K562 (cell line): ENCODE measurements around the gene WDR3. TPM values are rescaled to one million over a fixed set of nuclear protein-coding genes. Genes with fewer than 3 reads are reported as not detected.
A peak's percentile ranks its signal among the peaks of the same experiment; 100 is the strongest.

Source experiments
- CBX1 ChIP-seq: sonication (generic); IDR thresholded peaks from 2 replicates; pipeline ENCODE4 v1.6.1; 2016; ENCODE audit warnings: antibody characterized with exemption, low read depth, mild to moderate bottlenecking
- CHCHD3 ChIP-seq: fragments of 250-450 bp; sonication (Bioruptor Pico); IDR thresholded peaks from 2 replicates; pipeline ENCODE4 v2.1.2; 2022; ENCODE audit warnings: mild to moderate bottlenecking
- CREBBP ChIP-seq: IDR thresholded peaks from one replicate; pipeline ENCODE4 v1.6.1; 2012; ENCODE audit warnings: low read depth, mild to moderate bottlenecking, control low read depth, inconsistent platforms, low read length
- CREM ChIP-seq: IDR thresholded peaks from 2 replicates; pipeline ENCODE4 v1.6.1; 2014; ENCODE audit warnings: antibody characterized with exemption, low read depth
- GTF2E2 ChIP-seq: fragments of 200-800 bp; sonication (Bioruptor generic); IDR thresholded peaks from 2 replicates; pipeline ENCODE4 v1.6.1; 2016; ENCODE audit warnings: missing genetic modification characterization, missing compliant biosample characterization
- KAT2B ChIP-seq: IDR thresholded peaks from one replicate; pipeline ENCODE4 v1.6.1; 2012; ENCODE audit warnings: low read depth, mild to moderate bottlenecking, control low read depth, inconsistent platforms, low read length, moderate library complexity
- POLR2AphosphoS5 ChIP-seq: IDR thresholded peaks from 2 replicates; pipeline ENCODE4 v1.6.1; 2011; ENCODE audit warnings: mild to moderate bottlenecking, low read depth, low read length, moderate library complexity; ENCODE audit not compliant: control insufficient read depth, insufficient read depth
- PTRF ChIP-seq: fragments of 450-650 bp; IDR thresholded peaks from 2 replicates; pipeline ENCODE4 v1.6.1; 2016; ENCODE audit warnings: mild to moderate bottlenecking, missing genetic modification characterization, missing compliant biosample characterization
- SMC3 ChIP-seq: conservative IDR thresholded peaks from 2 replicates; pipeline ENCODE4 v1.6.1; 2011; ENCODE audit warnings: low read depth, low read length, improper control_type of control experiment; ENCODE audit not compliant: insufficient read depth
- SPI1 ChIP-seq: IDR thresholded peaks from 2 replicates; pipeline ENCODE4 v1.6.1; 2011; ENCODE audit warnings: low read depth, low read length, control low read depth, borderline replicate concordance
- TAF15 ChIP-seq: fragments of 200-400 bp; formaldehyde crosslinking; IDR thresholded peaks from 2 replicates; pipeline ENCODE4 v1.6.1; 2017; ENCODE audit warnings: mild to moderate bottlenecking, low read depth, low read length, moderate library complexity
- TEAD1 ChIP-seq, 2 experiments: fragments of 450-650 bp in 1 of 2; sonication (generic) in 1 of 2; formaldehyde crosslinking; IDR thresholded peaks; 2 replicates each; pipeline versions ENCODE4 v1.4.0 to v1.8.0; 2020 to 2022; ENCODE audit warnings: mild to moderate bottlenecking in 2 of 2, missing genetic modification reagents in 1 of 2
- ZNF175 ChIP-seq: fragments of 200-800 bp; sonication (Bioruptor generic); IDR thresholded peaks from 2 replicates; pipeline ENCODE4 v1.6.1; 2016; ENCODE audit warnings: low read depth, mild to moderate bottlenecking, missing genetic modification characterization, missing compliant biosample characterization
- polyA plus RNA-seq, 8 experiments: library from polyadenylated mRNA; depleted of rRNA in 4 of 8; stranded (reverse) in 5 of 8; unstranded in 3 of 8; fragments of >200 nt; fragmentation: Nextera tagmentation in 2 of 8; fragmentation: Illumina TruSeq in 1 of 8; extraction: Ambion mirVana in 2 of 8; extraction: Trizol in 1 of 8; gene quantifications; 2 replicates each; pipeline versions ENCODE4 v1.2.1 to v1.2.3, GENCODE V29; 2011 to 2014; ENCODE audit warnings: inconsistent platforms in 1 of 8, missing spikeins in 1 of 8
- total RNA-seq, 7 experiments: library from RNA; depleted of rRNA in 6 of 7; stranded (reverse); fragments of >200 nt in 6 of 7; fragmentation: Illumina TruSeq in 2 of 7; extraction: Trizol in 2 of 7; gene quantifications; 2 replicates each; pipeline versions ENCODE4 v1.2.1 to v1.2.3, GENCODE V29; 2011 to 2021; ENCODE audit warnings: low replicate concordance in 1 of 7
- TF ChIP-seq, protein P1 (sequence below): sonication (generic); formaldehyde crosslinking; IDR thresholded peaks from 2 replicates; pipeline ENCODE4 v1.8.1; 2023; ENCODE audit warnings: mild to moderate bottlenecking, missing genetic modification reagents
- TF ChIP-seq, protein P2 (sequence below), 2 experiments: IDR thresholded peaks; 2 replicates each; pipeline ENCODE4 v1.6.1; 2012; ENCODE audit warnings: improper control_type of control experiment in 2 of 2, low read depth in 2 of 2, low read length in 2 of 2, borderline replicate concordance in 1 of 2
- TF ChIP-seq, protein P3 (sequence below): fragments of 450-650 bp; formaldehyde crosslinking; conservative IDR thresholded peaks from 2 replicates; pipeline ENCODE4 v1.4.0; 2022; ENCODE audit warnings: mild to moderate bottlenecking, missing genetic modification characterization
- TF ChIP-seq, protein P4 (sequence below), 2 experiments: fragments of 450-650 bp in 1 of 2; sonication (generic) in 1 of 2; formaldehyde crosslinking in 1 of 2; IDR thresholded peaks in 1 of 2; conservative IDR thresholded peaks in 1 of 2; 2 replicates each; pipeline versions ENCODE4 v1.6.1 to v1.8.1; 2016 to 2023; ENCODE audit warnings: mild to moderate bottlenecking in 2 of 2, moderate library complexity in 2 of 2, inconsistent platforms in 1 of 2, missing genetic modification reagents in 1 of 2
- TF ChIP-seq, protein P5 (sequence below), 2 experiments: IDR thresholded peaks in 1 of 2; conservative IDR thresholded peaks in 1 of 2; 2 replicates each; pipeline ENCODE4 v1.6.1; 2016; ENCODE audit warnings: low read depth in 2 of 2, mild to moderate bottlenecking in 1 of 2, missing compliant biosample characterization in 1 of 2, missing genetic modification characterization in 1 of 2, moderate library complexity in 1 of 2

WDR3 gene
- total and polyA plus RNA-seq, 9 of the 15 experiments (the other 6 are each of a cell fraction or from before 2014, with no cell fraction given), result 40.6 to 122 (median 76.5) TPM

DNA sequence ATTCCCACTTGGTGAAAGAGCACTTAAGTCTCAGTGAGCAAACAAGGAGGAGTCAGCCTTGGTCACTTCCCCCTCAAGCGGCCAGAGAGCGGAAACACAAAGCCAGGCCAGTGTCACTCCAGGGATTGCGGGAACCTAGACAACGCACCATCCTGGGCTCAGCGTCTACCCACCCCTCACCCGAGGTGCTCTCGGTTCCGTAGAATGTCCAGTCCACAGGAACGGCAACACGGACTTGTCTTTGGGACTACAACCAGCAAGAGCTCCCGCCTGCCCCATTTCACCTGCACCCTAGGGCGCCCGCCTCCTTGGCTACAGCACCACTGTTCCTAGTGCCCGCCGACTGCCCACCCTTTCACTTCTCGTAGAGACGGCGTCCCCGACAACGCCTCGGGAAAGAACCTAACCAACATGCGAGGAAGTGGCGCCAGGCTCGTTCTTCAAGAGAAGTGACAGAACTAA is 627 bp upstream of the WDR3 start (continued):
- no peak for TF ChIP-seq GTF2E2 (tag)
- TF ChIP-seq, protein P1, sequence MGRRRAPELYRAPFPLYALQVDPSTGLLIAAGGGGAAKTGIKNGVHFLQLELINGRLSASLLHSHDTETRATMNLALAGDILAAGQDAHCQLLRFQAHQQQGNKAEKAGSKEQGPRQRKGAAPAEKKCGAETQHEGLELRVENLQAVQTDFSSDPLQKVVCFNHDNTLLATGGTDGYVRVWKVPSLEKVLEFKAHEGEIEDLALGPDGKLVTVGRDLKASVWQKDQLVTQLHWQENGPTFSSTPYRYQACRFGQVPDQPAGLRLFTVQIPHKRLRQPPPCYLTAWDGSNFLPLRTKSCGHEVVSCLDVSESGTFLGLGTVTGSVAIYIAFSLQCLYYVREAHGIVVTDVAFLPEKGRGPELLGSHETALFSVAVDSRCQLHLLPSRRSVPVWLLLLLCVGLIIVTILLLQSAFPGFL, result no peak
- no peak for TF ChIP-seq CHCHD3 (CRISPR knock-in tag)
- TF ChIP-seq KAT2B, result no peak
- peak; percentile 78; the same call in 1 of the 2 replicates for TF ChIP-seq SPI1
- TF ChIP-seq, protein P2, sequence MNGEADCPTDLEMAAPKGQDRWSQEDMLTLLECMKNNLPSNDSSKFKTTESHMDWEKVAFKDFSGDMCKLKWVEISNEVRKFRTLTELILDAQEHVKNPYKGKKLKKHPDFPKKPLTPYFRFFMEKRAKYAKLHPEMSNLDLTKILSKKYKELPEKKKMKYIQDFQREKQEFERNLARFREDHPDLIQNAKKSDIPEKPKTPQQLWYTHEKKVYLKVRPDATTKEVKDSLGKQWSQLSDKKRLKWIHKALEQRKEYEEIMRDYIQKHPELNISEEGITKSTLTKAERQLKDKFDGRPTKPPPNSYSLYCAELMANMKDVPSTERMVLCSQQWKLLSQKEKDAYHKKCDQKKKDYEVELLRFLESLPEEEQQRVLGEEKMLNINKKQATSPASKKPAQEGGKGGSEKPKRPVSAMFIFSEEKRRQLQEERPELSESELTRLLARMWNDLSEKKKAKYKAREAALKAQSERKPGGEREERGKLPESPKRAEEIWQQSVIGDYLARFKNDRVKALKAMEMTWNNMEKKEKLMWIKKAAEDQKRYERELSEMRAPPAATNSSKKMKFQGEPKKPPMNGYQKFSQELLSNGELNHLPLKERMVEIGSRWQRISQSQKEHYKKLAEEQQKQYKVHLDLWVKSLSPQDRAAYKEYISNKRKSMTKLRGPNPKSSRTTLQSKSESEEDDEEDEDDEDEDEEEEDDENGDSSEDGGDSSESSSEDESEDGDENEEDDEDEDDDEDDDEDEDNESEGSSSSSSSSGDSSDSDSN (IDR thresholded peaks at IDR 0.05; ENCODE audit: borderline replicate concordance in 1 of 2, low read depth in 2 of 2, low read length in 2 of 2), result 0 out of 4 replicates have a peak, but pooled peaks of 1 of the 2 experiments have one; percentile 71
- TF ChIP-seq, protein P3, sequence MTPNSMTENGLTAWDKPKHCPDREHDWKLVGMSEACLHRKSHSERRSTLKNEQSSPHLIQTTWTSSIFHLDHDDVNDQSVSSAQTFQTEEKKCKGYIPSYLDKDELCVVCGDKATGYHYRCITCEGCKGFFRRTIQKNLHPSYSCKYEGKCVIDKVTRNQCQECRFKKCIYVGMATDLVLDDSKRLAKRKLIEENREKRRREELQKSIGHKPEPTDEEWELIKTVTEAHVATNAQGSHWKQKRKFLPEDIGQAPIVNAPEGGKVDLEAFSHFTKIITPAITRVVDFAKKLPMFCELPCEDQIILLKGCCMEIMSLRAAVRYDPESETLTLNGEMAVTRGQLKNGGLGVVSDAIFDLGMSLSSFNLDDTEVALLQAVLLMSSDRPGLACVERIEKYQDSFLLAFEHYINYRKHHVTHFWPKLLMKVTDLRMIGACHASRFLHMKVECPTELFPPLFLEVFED, result 0 out of 2 replicates have a peak, but pooled peaks have one; percentile 37
- 0 out of 2 replicates have a peak, but pooled peaks have one; percentile 6 for TF ChIP-seq CBX1
- no peak for TF ChIP-seq ZNF175 (CRISPR knock-in tag)
- TF ChIP-seq, protein P4, sequence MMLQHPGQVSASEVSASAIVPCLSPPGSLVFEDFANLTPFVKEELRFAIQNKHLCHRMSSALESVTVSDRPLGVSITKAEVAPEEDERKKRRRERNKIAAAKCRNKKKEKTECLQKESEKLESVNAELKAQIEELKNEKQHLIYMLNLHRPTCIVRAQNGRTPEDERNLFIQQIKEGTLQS (IDR thresholded peaks at IDR 0.05), result no peak
- TF ChIP-seq, protein P4 (CRISPR knock-in tag; conservative IDR thresholded peaks at IDR 0.05), result no peak
- no peak for TF ChIP-seq TAF15
- TF ChIP-seq CREM, result peak; percentile 24; the same call in 1 of the 2 replicates
- TF ChIP-seq PTRF (tag), result no peak
- no peak for TF ChIP-seq CREBBP
- no peak for TF ChIP-seq POLR2AphosphoS5
- TF ChIP-seq, protein P5, sequence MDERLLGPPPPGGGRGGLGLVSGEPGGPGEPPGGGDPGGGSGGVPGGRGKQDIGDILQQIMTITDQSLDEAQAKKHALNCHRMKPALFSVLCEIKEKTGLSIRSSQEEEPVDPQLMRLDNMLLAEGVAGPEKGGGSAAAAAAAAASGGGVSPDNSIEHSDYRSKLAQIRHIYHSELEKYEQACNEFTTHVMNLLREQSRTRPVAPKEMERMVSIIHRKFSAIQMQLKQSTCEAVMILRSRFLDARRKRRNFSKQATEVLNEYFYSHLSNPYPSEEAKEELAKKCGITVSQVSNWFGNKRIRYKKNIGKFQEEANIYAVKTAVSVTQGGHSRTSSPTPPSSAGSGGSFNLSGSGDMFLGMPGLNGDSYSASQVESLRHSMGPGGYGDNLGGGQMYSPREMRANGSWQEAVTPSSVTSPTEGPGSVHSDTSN (CRISPR knock-in tag; IDR thresholded peaks at IDR 0.05; ENCODE audit: low read depth), result peak; percentile 47; the same call in 1 of the 2 replicates
- TF ChIP-seq, protein P5 (tag; conservative IDR thresholded peaks at IDR 0.05; ENCODE audit: low read depth), result peak; percentile 50; the same call in 1 of the 2 replicates
- TF ChIP-seq SMC3, result no peak
- TF ChIP-seq TEAD1 (CRISPR knock-in tag; IDR thresholded peaks at IDR 0.05), result 0 out of 4 replicates have a peak, but pooled peaks of 1 of the 2 experiments have one; percentile 14
